Inflammatory macrophage (primary cell): ENCODE measurements around the gene CCDC102A.

Experiments
- DNase-seq, 2 donors: peaks; one replicate each; pipeline ENCODE4 v3.0.0-alpha.2; 2020 to 2022

CCDC102A gene

DNA sequence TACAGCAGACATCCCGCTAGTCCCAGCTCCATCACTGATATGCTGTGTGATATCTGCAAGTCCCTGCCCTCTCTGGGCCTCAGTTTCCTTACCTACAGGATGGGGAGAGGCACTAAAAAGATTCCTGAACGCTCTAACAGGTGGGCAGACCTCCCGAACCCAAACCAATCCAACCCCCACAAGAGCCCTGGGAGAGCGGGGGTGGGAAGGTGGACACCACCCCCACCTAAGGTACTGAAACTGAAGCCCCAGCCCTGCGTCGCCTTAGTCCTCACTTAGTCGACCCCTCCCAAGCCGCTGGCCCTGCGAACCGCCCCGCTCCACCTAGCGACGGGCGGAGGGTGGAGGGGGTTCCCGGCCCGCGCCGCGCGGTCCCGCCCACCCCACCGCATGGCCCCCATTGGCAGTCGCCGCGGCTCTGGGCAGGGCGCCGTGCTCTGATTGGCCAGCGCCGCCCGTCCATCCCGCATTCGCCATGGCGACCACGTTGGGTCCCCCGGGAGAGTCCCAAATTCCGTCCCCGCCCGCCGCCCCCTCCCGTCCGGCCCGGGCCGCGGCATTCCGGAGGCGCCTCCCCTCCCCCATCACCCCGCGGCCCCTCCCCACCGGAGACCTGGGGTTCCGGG lies 578 bp downstream of the CCDC102A start:
- peak; percentile 29 to 42 for DNase-seq

DNA sequence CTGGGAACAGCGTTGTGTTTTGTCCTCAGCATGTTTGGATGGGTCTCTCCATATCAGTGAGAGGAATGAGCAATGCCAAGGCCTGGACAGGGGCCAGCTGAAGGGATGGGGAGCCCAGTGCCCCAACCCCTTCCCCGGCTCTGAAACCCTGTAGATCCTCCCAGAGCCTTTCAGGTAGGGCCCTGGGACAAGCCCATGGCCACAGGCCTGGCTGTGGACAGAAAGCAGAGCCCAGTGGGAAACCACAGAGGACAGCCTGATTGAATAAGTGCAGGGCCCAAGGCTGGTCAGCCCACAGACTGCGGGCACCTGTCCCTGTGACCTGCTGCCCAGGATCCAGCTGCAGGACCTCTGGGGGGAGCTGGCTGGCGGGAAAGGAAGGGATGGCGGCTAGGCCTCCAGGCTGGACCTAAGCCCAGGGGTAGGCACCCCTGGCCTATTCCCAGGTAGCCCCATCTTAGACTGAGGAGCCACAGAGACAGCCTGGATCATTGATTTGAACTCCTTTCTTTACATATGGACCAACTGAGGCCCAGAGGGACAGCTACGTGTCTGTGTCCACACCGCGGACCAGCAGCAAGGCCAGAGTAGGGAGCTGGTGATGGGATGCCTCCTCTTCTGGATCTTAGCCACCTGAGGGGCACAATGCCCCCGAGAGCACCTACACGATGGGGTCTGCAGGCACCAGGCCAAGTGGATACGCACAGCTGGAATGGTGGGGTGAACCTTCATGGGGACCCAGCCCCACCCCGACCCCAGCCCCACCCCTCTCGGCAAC lies 1.3 kb downstream of the CCDC102A start:
- no peak for DNase-seq

DNA sequence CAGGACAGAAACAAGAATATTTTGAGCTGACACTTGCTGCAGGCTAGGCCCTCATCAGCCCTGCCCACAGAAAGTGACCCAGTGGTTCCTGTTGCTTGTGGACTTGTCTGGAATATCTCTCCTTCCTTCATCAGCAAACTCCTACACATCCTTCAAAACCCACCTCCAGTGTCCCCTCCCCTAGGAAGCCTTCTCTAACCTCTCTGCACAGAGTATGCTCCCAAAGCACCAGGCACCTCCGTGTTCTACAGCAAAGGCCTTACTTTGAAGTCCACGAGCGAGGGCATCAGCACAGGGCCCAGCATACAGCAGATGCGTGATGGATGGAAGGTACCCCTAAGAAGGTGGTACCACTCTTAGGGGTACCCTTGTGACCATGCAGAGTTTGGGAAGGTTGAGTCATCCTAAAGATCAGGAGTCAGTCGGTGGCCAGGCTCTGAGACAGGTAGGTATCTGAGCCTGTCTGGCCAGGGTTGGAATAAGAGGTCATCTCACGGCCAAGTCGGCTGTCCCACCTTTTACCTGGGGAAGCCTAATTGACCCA lies 2.0 kb downstream of the CCDC102A start:
- no peak for DNase-seq

DNA sequence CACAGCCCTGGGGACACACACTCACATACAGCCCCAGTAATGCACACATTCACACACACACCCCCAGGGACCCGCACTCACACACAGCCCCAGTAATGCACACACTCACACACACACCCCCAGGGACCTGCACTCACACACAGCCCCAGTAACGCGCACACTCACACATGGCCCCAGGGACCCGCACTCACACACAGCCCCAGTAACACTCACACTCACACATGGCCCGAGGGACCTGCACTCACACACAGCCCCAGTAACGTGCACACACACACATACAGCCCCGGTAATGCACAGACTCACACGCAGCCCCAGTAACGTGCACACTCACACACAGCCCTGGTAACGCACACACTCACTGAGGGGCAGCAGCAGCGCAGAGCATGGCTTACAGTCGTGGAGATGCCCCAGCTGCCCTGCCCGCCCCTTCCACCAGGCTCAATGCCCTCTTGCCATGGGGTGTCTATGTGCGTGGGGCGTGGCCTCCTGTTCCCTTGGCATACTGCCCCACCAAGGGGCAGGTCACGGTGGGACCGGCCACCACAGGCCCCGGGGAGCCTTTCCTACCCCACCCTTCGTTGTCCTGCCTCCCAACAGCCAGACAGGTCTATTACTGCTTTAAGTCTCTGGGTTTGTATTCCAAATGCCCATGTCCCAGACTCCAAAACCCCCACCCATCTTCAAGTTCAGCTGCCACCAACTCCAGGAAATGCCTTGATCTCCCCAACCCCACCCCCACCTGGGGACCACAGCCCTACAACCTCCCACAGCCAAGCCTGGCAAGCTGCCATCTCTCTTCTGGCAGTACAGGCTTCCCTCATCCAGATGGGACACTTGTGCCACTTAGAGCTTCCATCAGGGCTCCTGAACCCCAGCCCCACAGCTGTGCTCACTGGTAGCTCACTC lies 2.7 kb downstream of the CCDC102A start:
- no peak for DNase-seq

DNA sequence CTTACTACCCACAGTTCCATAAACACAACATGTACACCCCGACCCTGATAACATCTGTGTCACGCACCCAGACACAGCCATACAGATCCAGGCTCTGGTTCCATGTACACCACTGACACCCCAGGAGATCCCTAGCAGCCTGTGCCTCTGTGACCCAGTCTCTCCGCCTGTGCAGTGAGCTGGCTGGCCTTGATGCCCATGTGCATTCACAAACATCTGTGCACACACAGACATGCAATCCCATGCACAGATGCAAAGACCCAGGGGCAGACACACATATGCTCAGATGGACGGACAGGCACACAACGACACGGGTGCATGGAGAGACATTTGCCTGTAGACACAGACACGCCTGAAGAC lies 4.1 kb downstream of the CCDC102A start:
- no peak for DNase-seq

DNA sequence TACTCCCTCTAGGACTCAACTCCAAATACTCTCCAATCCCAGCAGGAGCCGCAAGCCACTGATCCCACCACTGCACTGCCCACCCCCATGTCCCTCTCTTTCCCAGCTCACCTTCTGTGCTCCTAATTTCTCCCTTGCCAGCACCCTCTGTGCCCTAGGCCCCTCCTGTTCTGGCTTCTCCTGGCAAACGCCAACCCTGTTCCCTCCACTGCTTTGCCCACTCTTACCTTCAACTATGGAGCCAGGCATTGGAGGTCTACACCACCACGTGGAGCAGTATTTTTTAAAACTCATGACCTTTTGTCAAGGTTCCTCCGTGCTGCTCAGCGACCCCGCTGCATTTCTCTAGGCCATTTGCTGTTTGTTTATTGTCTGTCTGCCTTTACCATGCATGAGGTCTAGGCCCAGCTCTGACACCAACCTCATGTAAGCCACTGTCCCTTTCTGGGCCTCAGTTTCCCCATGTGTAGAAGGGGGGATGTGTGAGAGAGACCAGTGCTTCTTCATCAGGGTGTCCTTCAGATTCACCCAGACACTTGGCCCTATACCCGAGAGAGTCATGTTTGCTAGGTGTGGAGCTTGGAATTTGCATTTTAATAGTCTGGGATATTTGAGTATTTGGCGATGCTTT lies 4.6 kb downstream of the CCDC102A start:
- DNase-seq = no peak

DNA sequence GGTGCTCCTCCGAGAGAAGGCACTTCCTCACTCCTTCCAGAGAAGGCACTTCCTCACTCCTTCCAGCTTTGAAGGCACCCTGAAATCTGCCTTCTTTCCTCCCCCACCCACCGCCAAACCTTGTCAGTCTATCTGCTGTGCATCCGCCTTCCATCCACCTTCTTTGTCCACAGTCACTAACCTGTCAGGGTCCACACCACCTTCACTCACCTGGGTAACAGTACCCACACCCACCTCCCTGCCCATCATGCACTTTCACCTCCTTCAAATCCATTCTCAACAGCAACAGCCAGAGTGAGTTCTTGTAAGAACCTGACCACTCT lies 5.2 kb downstream of the CCDC102A start:
- DNase-seq = no peak

DNA sequence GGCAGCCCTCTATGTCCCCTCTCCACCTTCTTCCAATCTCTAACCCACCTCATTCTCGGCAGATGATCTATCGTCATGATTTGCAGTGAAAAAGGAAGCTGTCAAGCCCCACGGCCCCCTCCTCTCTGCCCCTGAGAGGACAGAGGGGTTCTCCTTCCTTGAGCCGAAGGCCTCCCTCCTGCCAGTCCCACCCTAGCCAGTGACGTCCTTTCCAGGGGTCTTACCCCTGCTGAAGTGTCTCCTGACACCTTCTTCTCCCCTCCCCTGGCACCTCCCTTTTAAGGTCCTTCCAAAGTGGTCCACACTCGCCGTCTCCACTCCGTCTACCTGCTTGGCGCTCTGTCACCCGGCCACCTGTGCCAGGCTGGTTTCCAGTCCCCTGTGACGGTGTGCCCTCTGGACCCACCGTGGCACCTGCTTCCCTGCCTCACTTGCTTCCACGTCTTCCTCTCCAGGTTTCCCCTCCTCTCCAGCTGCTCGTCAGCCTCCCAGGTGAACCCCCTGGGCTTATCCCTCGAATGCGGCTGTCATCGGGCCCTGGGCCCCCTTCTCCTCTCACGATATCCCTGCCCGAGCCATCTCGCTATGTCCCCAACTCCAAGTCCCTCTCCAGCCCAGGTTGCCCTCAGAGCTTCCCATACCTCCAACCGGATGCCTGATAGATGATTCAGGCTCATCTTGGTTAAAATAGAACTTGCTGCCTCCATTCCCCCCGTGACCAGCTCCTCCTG lies 5.7 kb downstream of the CCDC102A start:
- peak; percentile 26 to 44 for DNase-seq

DNA sequence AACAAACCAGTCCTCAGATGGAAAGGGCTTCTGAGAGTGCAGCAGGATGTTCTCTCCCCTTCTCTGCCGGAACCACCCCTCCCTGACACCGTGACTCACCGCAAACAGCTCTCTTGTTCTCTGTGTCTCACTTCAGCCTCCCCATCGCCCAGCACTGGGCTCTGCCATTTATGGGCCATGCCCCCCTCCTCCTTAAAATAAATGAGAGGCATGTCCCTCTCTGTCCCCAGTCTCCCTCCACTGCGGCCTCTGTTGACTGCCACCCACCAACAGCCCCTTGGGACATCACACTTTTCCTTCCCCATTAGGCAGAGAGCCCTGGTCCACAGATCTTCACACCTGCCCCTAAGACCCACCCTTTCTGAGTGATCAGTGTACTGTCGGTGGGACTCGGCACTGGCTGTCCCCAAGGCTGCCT lies 6.3 kb downstream of the CCDC102A start:
- no peak for DNase-seq

DNA sequence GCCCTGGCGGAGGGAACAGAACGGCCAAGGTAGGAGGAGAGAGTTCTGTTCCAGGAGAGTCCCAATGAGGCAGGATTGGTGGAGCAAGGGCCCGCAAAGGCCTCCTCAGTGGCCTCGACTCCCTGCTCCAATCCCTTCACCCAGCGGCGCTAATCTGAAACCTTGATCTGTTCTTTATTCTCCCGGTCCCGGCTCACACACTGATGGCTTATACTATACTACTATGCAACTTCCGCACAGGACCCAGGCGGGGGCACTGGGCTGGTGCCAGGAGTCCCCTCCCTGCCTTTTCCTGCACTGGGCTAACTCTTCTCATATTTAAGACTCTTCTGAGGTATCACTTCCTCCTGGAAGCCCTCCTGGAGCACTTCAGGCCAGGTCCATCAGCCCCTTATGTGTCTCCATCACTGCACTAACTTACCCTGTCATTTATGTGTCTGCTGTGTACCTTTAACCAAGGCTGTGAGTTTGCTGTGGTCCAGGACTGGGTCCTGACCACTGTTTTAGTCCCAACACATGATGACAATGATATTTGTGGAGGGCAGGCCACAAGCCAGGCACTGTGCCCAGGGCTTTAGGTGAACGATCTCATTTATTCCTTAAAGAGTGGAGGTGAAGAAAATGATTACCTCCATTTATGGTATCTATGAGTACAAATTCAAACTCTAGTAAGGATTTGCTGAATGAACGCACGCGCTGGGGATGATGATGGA lies 6.8 kb downstream of the CCDC102A start:
- no peak for DNase-seq

DNA sequence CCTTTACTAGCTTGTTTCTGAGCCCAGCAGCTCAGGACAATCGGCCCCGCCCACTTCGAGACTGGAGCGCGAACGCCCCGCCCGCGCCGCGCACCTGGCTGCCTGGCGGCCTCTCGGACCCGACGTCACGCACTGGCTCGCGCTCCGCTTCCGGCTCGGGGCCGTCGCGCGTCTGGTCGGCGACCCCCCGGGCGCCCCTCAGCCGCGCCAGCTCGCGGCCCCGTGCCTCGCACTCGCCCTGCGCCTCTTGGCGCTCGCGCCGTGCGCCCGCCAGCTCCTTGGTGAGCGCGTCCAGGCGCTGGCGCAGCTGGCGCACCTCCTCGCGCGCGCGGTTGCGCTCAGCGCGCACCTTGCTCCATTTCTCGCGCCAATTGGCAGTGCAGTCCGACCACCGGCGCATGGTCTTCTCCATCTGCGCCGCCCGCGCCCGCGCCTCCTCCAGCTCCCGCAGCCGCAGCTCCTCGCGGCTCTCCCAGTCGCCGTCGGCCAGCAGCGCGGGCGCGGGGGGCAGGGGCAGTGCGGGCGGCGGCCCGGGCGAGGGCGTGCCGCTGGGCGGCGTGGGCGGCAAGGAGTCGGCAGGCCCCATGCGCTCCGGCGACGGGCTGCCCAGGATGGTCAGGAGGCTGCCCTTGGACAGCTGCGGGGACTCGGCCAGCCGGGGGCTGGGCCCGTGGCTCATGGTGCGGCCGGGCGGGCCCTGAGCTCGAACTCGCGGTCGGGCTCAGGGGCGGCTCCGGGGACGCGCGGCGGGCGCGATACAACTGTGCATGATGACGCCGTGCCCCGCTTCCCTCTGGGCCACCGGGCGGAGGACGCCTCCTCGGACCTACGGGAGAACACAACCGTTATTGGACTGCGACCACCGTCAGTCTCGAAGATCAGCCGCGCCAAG lies 7.6 kb downstream of the CCDC102A start:
- DNase-seq = no peak

DNA sequence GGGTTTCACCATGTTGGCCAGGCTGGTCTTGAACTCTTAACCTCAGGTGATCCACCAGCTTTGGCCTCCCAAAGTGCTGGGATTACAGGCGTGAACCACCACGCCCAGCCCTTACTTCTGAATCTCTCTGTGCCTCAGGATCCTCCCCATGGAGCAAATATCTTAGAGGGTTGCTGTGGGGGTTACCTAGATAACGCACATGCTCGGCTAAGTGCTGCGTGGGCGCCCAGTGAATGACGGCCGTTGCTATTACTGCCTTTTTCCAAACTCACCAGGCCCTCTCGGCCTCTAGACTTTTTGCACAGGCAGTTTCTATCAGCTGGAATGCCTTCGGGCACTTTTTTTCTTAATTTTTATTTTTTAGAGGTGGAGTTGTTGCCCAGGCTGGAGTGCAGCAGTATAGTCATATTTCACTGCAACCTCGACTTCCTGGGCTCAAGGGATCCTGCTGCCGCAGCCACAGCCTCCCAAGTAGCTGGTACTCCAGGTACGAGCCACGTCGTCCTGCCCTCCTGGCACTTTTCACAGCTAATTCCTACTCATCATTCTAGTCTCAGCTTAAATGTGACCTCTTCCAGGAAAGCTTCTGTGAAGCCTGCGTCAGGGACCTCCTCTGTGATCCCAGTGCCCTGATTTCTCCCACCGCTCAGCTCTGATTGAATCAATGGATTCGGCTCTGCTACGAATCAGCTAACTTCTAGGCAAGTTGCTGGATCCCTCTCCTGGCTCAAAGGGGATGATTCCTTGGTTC lies 8.6 kb downstream of the CCDC102A start:
- no peak for DNase-seq

DNA sequence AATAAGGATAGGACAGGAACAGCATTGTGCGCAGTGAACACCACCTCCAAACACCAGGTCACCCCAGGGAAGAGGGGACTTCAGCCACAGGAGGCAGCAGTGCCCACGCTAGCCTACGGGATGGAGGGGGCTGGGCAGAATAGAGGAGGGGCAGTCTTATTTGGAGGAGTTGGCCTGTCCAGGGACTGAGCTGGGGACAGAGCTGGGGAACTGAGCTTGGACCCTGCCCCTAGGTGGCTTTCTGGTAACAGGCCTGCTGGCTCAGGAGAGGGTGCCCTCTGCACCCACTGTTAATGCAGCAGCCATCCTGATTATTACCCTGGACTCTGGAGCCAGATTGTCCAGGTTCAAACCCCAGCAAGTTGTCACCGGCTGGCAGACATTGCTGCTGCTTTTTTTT lies 9.3 kb downstream of the CCDC102A start:
- no peak for DNase-seq

DNA sequence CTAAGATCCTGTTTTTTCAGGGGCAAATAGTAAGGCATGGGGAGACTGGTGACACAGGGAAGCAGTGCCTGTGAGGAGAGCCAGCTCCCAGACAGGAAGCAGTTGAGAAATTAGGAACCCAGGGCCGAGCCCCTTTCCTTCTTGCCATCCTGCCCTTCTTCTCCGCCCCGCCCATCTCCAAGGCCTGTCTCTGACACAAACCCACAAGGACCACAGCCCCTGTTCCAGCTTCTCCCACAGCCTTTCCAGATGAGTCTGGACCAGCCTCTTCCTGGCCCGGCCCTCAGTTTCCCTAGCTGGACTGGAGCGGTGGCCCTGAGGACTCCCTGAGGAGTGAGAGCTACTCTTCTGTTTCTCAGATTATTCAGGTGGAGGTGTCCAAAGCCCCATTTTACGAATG lies 9.9 kb downstream of the CCDC102A start:
- peak in 1 of 2 donors; percentile 20 for DNase-seq

DNA sequence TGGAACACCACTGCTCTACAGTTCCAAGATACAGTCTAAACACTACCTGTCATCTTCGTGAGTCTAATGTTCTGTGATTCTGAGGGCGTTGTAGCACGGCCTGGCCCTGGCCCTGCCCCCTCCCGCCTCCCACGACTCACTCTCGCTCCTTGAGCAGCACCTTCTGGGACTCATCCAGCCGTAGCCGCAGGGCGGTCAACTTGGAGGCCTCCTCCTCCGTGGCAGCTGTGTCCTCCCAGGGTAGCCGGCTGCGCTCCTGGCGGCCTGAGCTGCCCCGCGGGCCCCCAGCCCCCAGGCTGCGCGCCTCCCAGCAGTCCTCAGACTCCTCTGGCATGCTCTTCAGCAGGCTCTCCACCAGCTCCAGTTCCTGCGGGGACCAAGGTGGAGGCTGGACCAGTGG lies 10.6 kb downstream of the CCDC102A start:
- no peak for DNase-seq

DNA sequence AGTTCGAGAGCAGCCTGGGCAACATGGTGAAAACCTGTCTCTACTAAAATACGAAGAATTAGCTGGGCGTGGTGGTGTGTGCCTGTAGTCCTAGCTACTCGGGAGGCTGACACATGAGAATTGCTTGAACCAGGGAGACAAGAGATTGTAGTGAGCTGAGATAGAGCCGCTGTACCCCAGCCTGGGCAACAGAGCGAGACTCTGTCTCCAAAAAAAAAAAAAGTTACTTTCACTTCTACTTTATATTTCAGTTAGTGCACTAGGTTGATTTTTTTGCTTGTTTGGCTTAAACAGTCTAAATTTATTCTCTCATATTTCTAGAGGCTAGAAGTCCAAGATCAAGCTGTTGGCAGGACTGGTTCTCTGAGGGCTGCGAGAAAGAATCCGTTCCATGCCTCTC lies 13.4 kb downstream of the CCDC102A start:
- DNase-seq = no peak

DNA sequence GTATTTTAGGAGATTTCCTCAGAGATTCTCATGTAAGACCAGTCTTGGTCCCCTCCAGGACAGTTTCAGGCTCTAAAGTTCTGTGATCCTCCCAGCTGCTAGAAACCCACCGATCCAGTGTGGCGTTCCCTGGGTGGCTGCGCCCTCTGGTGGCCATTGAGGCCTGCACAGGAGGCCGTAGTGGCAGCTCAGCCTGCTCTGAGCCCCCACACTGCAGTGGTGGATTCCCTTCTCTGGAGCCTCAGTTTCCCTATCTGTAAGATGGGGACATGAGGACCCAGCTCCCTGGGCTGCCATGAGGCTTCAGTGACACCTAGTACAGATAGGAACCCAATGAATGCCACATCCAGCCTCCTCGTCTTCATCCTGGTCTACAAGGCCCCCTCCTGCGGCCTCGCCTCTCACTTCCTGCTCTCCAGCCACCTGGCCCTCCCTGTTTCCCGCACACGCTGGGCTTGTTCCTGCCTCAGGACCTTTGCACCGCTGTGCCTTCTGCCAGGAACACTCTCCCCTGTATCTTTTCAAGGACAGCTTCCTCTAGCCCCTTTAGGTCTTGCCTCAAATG lies 16.5 kb downstream of the CCDC102A start:
- DNase-seq = peak; percentile 57 to 68

DNA sequence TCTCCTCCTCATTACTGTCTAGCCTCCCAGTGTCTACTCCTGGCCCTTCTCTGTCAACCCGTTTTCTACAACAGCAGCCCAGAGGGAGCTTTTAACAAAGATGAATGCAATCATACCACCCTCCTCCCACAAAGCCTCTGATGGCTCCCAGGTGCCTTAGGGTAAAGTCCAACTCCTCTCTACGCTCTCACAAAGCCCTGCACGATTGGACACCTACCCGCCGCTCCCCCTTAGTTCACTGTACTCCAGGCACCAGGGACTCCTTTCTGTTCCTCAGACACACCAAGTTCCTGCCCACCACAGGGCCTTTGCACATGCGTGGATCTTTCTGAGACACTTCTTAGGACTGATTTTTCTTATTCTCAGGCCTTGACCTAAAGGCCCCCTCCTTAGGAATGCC lies 17.4 kb downstream of the CCDC102A start:
- DNase-seq = no peak

DNA sequence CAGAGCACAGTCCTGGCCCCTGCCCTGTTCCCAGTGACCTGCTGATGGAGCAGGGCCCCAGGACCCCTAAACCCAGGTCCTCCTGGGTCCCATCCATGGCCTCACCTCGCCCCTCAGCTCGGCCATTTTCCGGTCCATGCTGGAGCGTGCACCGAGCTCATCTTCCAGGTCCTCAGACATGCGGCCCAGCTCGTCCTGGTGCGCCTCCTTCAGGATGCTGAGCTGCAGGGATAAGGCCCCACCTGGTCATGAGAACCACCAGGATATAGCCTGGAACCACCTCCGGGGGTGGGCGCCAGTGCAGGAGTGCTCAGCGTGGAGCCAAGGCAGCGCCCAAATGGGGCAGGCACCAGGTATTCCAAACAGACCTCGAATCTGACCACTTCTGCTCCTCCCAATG lies 17.9 kb downstream of the CCDC102A start:
- DNase-seq = no peak
